WTC11 (cell line): ENCODE measurements around the gene STAM2. TPM values are rescaled to one million over a fixed set of nuclear protein-coding genes. Genes with fewer than 3 reads are reported as not detected.

Source experiments
- ATAC-seq: fragments of 200-7000 bp; cut with Tn5 transposase; 2 replicates; pipeline ENCODE4 v1.10.0; 2021; ENCODE audit warnings: mild to moderate bottlenecking, moderate library complexity
- CTCF ChIA-PET: fragments of 300-600 bp; sonication (Branson Sonifier 250); formaldehyde crosslinking; loops from one replicate; lab custom pipeline; 2021; ENCODE audit warnings: antibody characterized with exemption; lab: Charles Lee
- POLR2A ChIA-PET: fragments of 350-600 bp; sonication (Branson Sonifier 250); formaldehyde crosslinking; loops from one replicate; lab custom pipeline; 2021; ENCODE audit warnings: antibody characterized with exemption; lab: Charles Lee
- DNase-seq: peaks from one replicate; pipeline ENCODE4 v3.0.0; 2021; ENCODE audit warnings: low spot score
- H3K27ac Mint-ChIP-seq: 2 replicates; pipeline ENCODE4 v1.8.0; 2021; ENCODE audit warnings: mixed read lengths
- H3K27me3 Mint-ChIP-seq: 2 replicates; pipeline ENCODE4 v1.8.0; 2021; ENCODE audit warnings: low read depth, mild to moderate bottlenecking, moderate library complexity, mixed read lengths
- H3K36me3 Mint-ChIP-seq: 2 replicates; pipeline ENCODE4 v1.8.0; 2021; ENCODE audit warnings: mixed read lengths
- H3K4me1 Mint-ChIP-seq: 2 replicates; pipeline ENCODE4 v1.8.0; 2022; ENCODE audit warnings: mixed read lengths
- H3K4me3 Mint-ChIP-seq: 2 replicates; pipeline ENCODE4 v1.8.0; 2021; ENCODE audit warnings: mild to moderate bottlenecking, moderate library complexity, mixed read lengths
- H3K9me3 Mint-ChIP-seq: 2 replicates; pipeline ENCODE4 v1.8.0; 2021; ENCODE audit warnings: mixed read lengths
- ARID4B ChIP-seq: sonication (generic); formaldehyde crosslinking; IDR thresholded peaks from 2 replicates; pipeline ENCODE4 v1.8.0; 2023; ENCODE audit warnings: missing genetic modification reagents, mild to moderate bottlenecking, borderline replicate concordance
- CDX4 ChIP-seq: fragments of 250-450 bp; sonication (Bioruptor Pico); IDR thresholded peaks from 2 replicates; pipeline ENCODE4 v1.9.0; 2021; ENCODE audit warnings: moderate library complexity, mild to moderate bottlenecking, inconsistent platforms, borderline replicate concordance
- E2F5 ChIP-seq: sonication (generic); formaldehyde crosslinking; IDR thresholded peaks from 2 replicates; pipeline ENCODE4 v1.8.1; 2022; ENCODE audit warnings: mild to moderate bottlenecking, moderate library complexity, missing genetic modification reagents
- EMX1 ChIP-seq: fragments of 250-450 bp; sonication (Bioruptor Pico); IDR thresholded peaks from 2 replicates; pipeline ENCODE4 v1.8.0; 2021; ENCODE audit warnings: mild to moderate bottlenecking
- FOXP1 ChIP-seq: sonication (generic); formaldehyde crosslinking; IDR thresholded peaks from 2 replicates; pipeline ENCODE4 v1.8.0; 2022; ENCODE audit warnings: missing genetic modification reagents, mild to moderate bottlenecking, moderate library complexity, borderline replicate concordance
- HMGA2 ChIP-seq: fragments of 250-450 bp; sonication (Bioruptor Pico); IDR thresholded peaks from 2 replicates; pipeline ENCODE4 v1.4.0; 2021; ENCODE audit warnings: mild to moderate bottlenecking, moderate library complexity
- NFATC4 ChIP-seq: fragments of 250-450 bp; sonication (Bioruptor Pico); IDR thresholded peaks from 2 replicates; pipeline ENCODE4 v1.9.0; 2021; ENCODE audit warnings: mild to moderate bottlenecking
- NR1H2 ChIP-seq: sonication (generic); formaldehyde crosslinking; IDR thresholded peaks from 2 replicates; pipeline ENCODE4 v1.9.0; 2021; ENCODE audit warnings: mild to moderate bottlenecking, moderate library complexity, missing genetic modification reagents
- RORB ChIP-seq: fragments of 250-450 bp; sonication (Bioruptor Pico); IDR thresholded peaks from 2 replicates; pipeline ENCODE4 v1.9.0; 2021; ENCODE audit warnings: mild to moderate bottlenecking
- SMAD3 ChIP-seq: sonication (generic); formaldehyde crosslinking; IDR thresholded peaks from 2 replicates; pipeline ENCODE4 v1.8.0; 2022; ENCODE audit warnings: missing genetic modification reagents, mild to moderate bottlenecking, borderline replicate concordance
- SOX15 ChIP-seq: fragments of 250-450 bp; sonication (Bioruptor Pico); IDR thresholded peaks from 2 replicates; pipeline ENCODE4 v1.9.0; 2021; ENCODE audit warnings: mild to moderate bottlenecking
- TP53 ChIP-seq: sonication (generic); formaldehyde crosslinking; IDR thresholded peaks from 2 replicates; pipeline ENCODE4 v1.8.1; 2023; ENCODE audit warnings: mild to moderate bottlenecking, missing genetic modification reagents
- ZNF425 ChIP-seq: fragments of 250-450 bp; sonication (Bioruptor Pico); conservative IDR thresholded peaks from 2 replicates; pipeline ENCODE4 v1.9.0; 2021; ENCODE audit warnings: mild to moderate bottlenecking
- total RNA-seq: library from RNA; stranded (reverse); gene quantifications from 3 replicates; pipeline ENCODE4 v1.2.3, GENCODE V29; 2021
- TF ChIP-seq, protein P1 (sequence below): sonication (generic); formaldehyde crosslinking; IDR thresholded peaks from 2 replicates; pipeline ENCODE4 v1.8.0; 2023; ENCODE audit warnings: missing genetic modification reagents
- TF ChIP-seq, protein P2 (sequence below): sonication (generic); formaldehyde crosslinking; IDR thresholded peaks from 2 replicates; pipeline ENCODE4 v1.8.1; 2023; ENCODE audit warnings: mild to moderate bottlenecking, missing genetic modification reagents, borderline replicate concordance
- TF ChIP-seq, protein P3 (sequence below): fragments of 250-450 bp; sonication (Bioruptor Pico); IDR thresholded peaks from 2 replicates; pipeline ENCODE4 v1.9.0; 2021; ENCODE audit warnings: mild to moderate bottlenecking
- TF ChIP-seq, protein P4 (sequence below): sonication (generic); formaldehyde crosslinking; IDR thresholded peaks from 2 replicates; pipeline ENCODE4 v1.8.0; 2022; ENCODE audit warnings: mild to moderate bottlenecking, missing genetic modification reagents

STAM2 gene
- total RNA-seq, 1 experiment from 2014 or later: 9.0 TPM

DNA sequence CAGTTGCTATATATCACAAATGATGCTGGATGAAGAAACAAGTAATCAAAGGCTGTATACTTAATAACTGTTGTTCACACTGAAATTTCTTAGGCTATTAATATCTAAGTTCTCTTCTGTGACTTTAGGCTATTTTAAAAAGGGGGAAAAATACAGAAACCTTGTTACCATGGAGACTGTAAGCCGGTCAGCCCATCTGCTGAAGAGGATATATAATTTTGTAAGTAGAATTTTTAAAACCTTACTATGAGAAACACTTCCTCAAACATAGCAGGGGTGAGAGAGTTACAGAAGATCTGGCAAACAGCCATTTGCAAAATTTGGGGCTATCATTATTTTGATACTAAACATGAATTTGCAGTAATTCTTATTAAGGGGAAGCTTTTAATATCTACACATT, 104.5 kb downstream of the STAM2 start (continued):
- TF ChIP-seq FOXP1 (no peak), SMAD3 (CRISPR knock-in tag) (no peak), EMX1 (CRISPR knock-in tag) (no peak), NFATC4 (no peak), E2F5 (CRISPR knock-in tag) (no peak)
- TF ChIP-seq, protein P1, sequence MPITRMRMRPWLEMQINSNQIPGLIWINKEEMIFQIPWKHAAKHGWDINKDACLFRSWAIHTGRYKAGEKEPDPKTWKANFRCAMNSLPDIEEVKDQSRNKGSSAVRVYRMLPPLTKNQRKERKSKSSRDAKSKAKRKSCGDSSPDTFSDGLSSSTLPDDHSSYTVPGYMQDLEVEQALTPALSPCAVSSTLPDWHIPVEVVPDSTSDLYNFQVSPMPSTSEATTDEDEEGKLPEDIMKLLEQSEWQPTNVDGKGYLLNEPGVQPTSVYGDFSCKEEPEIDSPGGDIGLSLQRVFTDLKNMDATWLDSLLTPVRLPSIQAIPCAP (CRISPR knock-in tag): no peak

GRCh38 chr2:152068226-152068625, 107.3 kb downstream of the STAM2 start:
- no peaks in the 10 kb centered on the region for H3K36me3 Mint-ChIP-seq
- H3K4me3 Mint-ChIP-seq: no peak overlapping the region
- POLR2A ChIA-PET: no interaction called here
- CTCF ChIA-PET: interaction anchor here (0.9 kb wide), 1 partner anchor 42 kb away, joined by 3 read pairs; no protein-coding TSS in a partner anchor
- ATAC-seq (no peak), DNase-seq (no peak)
- TF ChIP-seq HMGA2 (CRISPR knock-in tag) (no peak), CDX4 (CRISPR knock-in tag) (no peak), NFATC4 (no peak), SOX15 (CRISPR knock-in tag) (no peak), TP53 (CRISPR knock-in tag) (no peak), NR1H2 (CRISPR knock-in tag) (no peak), ZNF425 (CRISPR knock-in tag) (no peak), FOXP1 (no peak)
- TF ChIP-seq, protein P2, sequence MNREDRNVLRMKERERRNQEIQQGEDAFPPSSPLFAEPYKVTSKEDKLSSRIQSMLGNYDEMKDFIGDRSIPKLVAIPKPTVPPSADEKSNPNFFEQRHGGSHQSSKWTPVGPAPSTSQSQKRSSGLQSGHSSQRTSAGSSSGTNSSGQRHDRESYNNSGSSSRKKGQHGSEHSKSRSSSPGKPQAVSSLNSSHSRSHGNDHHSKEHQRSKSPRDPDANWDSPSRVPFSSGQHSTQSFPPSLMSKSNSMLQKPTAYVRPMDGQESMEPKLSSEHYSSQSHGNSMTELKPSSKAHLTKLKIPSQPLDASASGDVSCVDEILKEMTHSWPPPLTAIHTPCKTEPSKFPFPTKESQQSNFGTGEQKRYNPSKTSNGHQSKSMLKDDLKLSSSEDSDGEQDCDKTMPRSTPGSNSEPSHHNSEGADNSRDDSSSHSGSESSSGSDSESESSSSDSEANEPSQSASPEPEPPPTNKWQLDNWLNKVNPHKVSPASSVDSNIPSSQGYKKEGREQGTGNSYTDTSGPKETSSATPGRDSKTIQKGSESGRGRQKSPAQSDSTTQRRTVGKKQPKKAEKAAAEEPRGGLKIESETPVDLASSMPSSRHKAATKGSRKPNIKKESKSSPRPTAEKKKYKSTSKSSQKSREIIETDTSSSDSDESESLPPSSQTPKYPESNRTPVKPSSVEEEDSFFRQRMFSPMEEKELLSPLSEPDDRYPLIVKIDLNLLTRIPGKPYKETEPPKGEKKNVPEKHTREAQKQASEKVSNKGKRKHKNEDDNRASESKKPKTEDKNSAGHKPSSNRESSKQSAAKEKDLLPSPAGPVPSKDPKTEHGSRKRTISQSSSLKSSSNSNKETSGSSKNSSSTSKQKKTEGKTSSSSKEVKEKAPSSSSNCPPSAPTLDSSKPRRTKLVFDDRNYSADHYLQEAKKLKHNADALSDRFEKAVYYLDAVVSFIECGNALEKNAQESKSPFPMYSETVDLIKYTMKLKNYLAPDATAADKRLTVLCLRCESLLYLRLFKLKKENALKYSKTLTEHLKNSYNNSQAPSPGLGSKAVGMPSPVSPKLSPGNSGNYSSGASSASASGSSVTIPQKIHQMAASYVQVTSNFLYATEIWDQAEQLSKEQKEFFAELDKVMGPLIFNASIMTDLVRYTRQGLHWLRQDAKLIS (CRISPR knock-in tag): no peak
- TF ChIP-seq, protein P3, sequence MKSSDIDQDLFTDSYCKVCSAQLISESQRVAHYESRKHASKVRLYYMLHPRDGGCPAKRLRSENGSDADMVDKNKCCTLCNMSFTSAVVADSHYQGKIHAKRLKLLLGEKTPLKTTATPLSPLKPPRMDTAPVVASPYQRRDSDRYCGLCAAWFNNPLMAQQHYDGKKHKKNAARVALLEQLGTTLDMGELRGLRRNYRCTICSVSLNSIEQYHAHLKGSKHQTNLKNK: no peak
- peaks cover 4% of the 10 kb centered on the region for H3K9me3 Mint-ChIP-seq
- peaks cover 20% of the 10 kb centered on the region for H3K4me1 Mint-ChIP-seq
- H3K27ac Mint-ChIP-seq: no peak overlapping the region
- H3K27me3 Mint-ChIP-seq: no peaks in the 10 kb centered on the region

- POLR2A ChIA-PET: no interaction called here
- Mint-ChIP-seq H3K9me3 (peaks cover 4% of the 10 kb centered on the region), H3K4me3 (no peak overlapping the region), H3K27ac (no peak overlapping the region), H3K4me1 (peaks cover 19% of the 10 kb centered on the region), H3K27me3 (no peaks in the 10 kb centered on the region), H3K36me3 (no peaks in the 10 kb centered on the region)
- ATAC-seq (no peak), DNase-seq (no peak)
- no peak for TF ChIP-seq RORB (CRISPR knock-in tag)
- TF ChIP-seq, protein P4, sequence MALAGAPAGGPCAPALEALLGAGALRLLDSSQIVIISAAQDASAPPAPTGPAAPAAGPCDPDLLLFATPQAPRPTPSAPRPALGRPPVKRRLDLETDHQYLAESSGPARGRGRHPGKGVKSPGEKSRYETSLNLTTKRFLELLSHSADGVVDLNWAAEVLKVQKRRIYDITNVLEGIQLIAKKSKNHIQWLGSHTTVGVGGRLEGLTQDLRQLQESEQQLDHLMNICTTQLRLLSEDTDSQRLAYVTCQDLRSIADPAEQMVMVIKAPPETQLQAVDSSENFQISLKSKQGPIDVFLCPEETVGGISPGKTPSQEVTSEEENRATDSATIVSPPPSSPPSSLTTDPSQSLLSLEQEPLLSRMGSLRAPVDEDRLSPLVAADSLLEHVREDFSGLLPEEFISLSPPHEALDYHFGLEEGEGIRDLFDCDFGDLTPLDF (CRISPR knock-in tag): no peak
- TF ChIP-seq ARID4B (CRISPR knock-in tag): no peak
- CTCF ChIA-PET: no interaction called here
Measured at GRCh38 chr2:152067823-152068222, 107.7 kb downstream of the STAM2 start.
